Right renal pelvis (tissue), 4 donors: ENCODE results near the gene AAR2. TPM values are rescaled to one million over a fixed set of nuclear protein-coding genes. Genes with fewer than 3 reads are reported as not detected.

Source experiments
- DNase-seq, 4 donors: peaks; one replicate each; pipeline ENCODE4 v3.0.0-alpha.2; 2013; ENCODE audit warnings: low read depth in 4 of 4, low spot score in 3 of 4, missing footprints in 1 of 4
- polyA plus RNA-seq, 4 donors: library from polyadenylated mRNA; unstranded; fragments of 120-200 nt; gene quantifications; one replicate each; pipeline ENCODE4 v1.2.1, GENCODE V29; 2013; ENCODE audit not compliant: insufficient read length in 4 of 4

The AAR2 gene
- polyA plus RNA-seq, 4 donors = 42.7 to 48.8 (median 47.2) TPM

GRCh38 chr20:36275441-36276189 is 39.3 kb downstream of the AAR2 start:
- no peak for DNase-seq

GRCh38 chr20:36277546-36277945 is 41.3 kb downstream of the AAR2 start:
- DNase-seq = no peak

- no peak for DNase-seq
These were observed 43.1 kb downstream of the AAR2 start for GRCh38 chr20:36279362-36279761.

- DNase-seq = no peak
These were observed 43.5 kb downstream of the AAR2 start for GRCh38 chr20:36279776-36280175.

GRCh38 chr20:36281785-36282380 is 45.6 kb downstream of the AAR2 start:
- no peak for DNase-seq

- DNase-seq = no peak
These were observed 48.5 kb downstream of the AAR2 start for GRCh38 chr20:36284751-36285150.

GRCh38 chr20:36285746-36286447 is 49.6 kb downstream of the AAR2 start:
- no peak for DNase-seq

- DNase-seq = no peak
These were observed 61.4 kb downstream of the AAR2 start for GRCh38 chr20:36297656-36298055.

- no peak for DNase-seq
These were observed 61.8 kb downstream of the AAR2 start for GRCh38 chr20:36298061-36298460.

- DNase-seq = no peak
These were observed 62.6 kb downstream of the AAR2 start for GRCh38 chr20:36298795-36299339.

- DNase-seq = no peak
These were observed 63.2 kb downstream of the AAR2 start for GRCh38 chr20:36299459-36299858.

- DNase-seq = no peak
These were observed 65.3 kb downstream of the AAR2 start for GRCh38 chr20:36301359-36302119.

GRCh38 chr20:36303020-36303595 is 66.8 kb downstream of the AAR2 start:
- no peak for DNase-seq

GRCh38 chr20:36303831-36304230 is 67.6 kb downstream of the AAR2 start:
- DNase-seq = no peak

GRCh38 chr20:36304786-36305495 is 68.7 kb downstream of the AAR2 start:
- no peak for DNase-seq

GRCh38 chr20:36305602-36306551 is 69.6 kb downstream of the AAR2 start, which contains the start of gene DLGAP4:
TSS of gene DLGAP4 (plus strand) at chr20:36306339. CDS start at chr20:36431718, 125,379 bp downstream.
- DNase-seq = no peak
